IMR-90 (cell line): Measurements from ENCODE around the gene SORL1. TPM values are rescaled to one million over a fixed set of nuclear protein-coding genes. Genes with fewer than 3 reads are reported as not detected.

Experiments used
- ATAC-seq: fragments of 200-7000 bp; cut with Tn5 transposase; 2 replicates; pipeline ENCODE4 v1.9.1; 2020; ENCODE audit warnings: low read depth, mild to moderate bottlenecking, moderate library complexity
- BruUV-seq: library from RNA; stranded (reverse); fragments of 400-500 nt; replicated peaks from 2 replicates; lab custom pipeline; 2021; lab: Mats Ljungman, UMichigan
- CTCF ChIA-PET: fragments of 300-600 bp; formaldehyde crosslinking; extraction: SDS; loops from one replicate; lab custom pipeline; 2021; ENCODE audit warnings: antibody characterized with exemption; lab: Yijun Ruan, JAX
- POLR2A ChIA-PET: fragments of 300-600 bp; sonication (Branson Sonifier 250); formaldehyde crosslinking; loops from one replicate; lab custom pipeline; 2022; ENCODE audit warnings: antibody characterized with exemption; ENCODE audit not compliant: unreplicated experiment; lab: Charles Lee
- DNase-seq: peaks from one replicate; pipeline ENCODE4 v3.0.0; 2013
- H2AFZ ChIP-seq: replicated peaks from 2 replicates; pipeline ENCODE3; 2013; ENCODE audit warnings: low read length, mild to moderate bottlenecking; ENCODE audit not compliant: poor library complexity
- H2AK5ac ChIP-seq: 2 replicates; pipeline ENCODE4 v1.6.1; 2013; ENCODE audit warnings: low read depth, low read length, inconsistent platforms
- H2AK9ac ChIP-seq: replicated peaks from 2 replicates; pipeline ENCODE3; 2013; ENCODE audit warnings: mild to moderate bottlenecking, low read depth, low read length, moderate library complexity; ENCODE audit not compliant: poor library complexity
- H2BK120ac ChIP-seq: 2 replicates; pipeline ENCODE4 v1.6.1; 2013; ENCODE audit warnings: low read depth, low read length, inconsistent platforms
- H2BK15ac ChIP-seq: 3 replicates; pipeline ENCODE4 v1.6.1; 2013; ENCODE audit warnings: low read depth, low read length, inconsistent platforms
- H2BK20ac ChIP-seq: 2 replicates; pipeline ENCODE4 v1.6.1; 2013; ENCODE audit warnings: low read depth, mild to moderate bottlenecking, inconsistent platforms, low read length, moderate library complexity
- H2BK5ac ChIP-seq: 2 replicates; pipeline ENCODE4 v1.6.1; 2013; ENCODE audit warnings: mild to moderate bottlenecking, low read depth, low read length, inconsistent platforms; ENCODE audit not compliant: poor library complexity, severe bottlenecking
- H3K14ac ChIP-seq: replicated peaks from 2 replicates; pipeline ENCODE4 v1.6.1; 2013; ENCODE audit warnings: low read depth, low read length, inconsistent platforms
- H3K18ac ChIP-seq: 2 replicates; pipeline ENCODE4 v1.6.1; 2013; ENCODE audit warnings: low read depth, low read length, control low read depth
- H3K23ac ChIP-seq: 2 replicates; pipeline ENCODE4 v1.6.1; 2013; ENCODE audit warnings: low read depth, low read length, inconsistent platforms
- H3K27ac ChIP-seq: 2 replicates; pipeline ENCODE4 v1.5.1; 2013; ENCODE audit warnings: mild to moderate bottlenecking, control low read depth, low read length; ENCODE audit not compliant: insufficient read depth
- H3K27me3 ChIP-seq: 2 replicates; pipeline ENCODE4 v1.6.1; 2013; ENCODE audit warnings: low read length; ENCODE audit not compliant: control insufficient read depth, insufficient read depth
- H3K36me3 ChIP-seq: 2 replicates; pipeline ENCODE4 v1.6.1; 2013; ENCODE audit warnings: low read length, mixed read lengths; ENCODE audit not compliant: control insufficient read depth, insufficient read depth
- H3K4ac ChIP-seq: 2 replicates; pipeline ENCODE4 v1.6.1; 2013; ENCODE audit warnings: low read depth, low read length, inconsistent platforms
- H3K4me1 ChIP-seq: 2 replicates; pipeline ENCODE4 v1.6.1; 2013; ENCODE audit warnings: low read length, mixed read lengths; ENCODE audit not compliant: control insufficient read depth, insufficient read depth
- H3K4me2 ChIP-seq: 2 replicates; pipeline ENCODE4 v1.6.1; 2013; ENCODE audit warnings: low read depth, mild to moderate bottlenecking, control low read depth, low read length, moderate library complexity
- H3K4me3 ChIP-seq: 2 replicates; pipeline ENCODE4 v1.5.1; 2013; ENCODE audit warnings: low read depth, mild to moderate bottlenecking, control low read depth, low read length, moderate library complexity; ENCODE audit not compliant: insufficient read depth
- H3K56ac ChIP-seq: 2 replicates; pipeline ENCODE4 v1.6.1; 2013; ENCODE audit warnings: low read length, inconsistent platforms; ENCODE audit not compliant: insufficient read depth; ENCODE audit errors: extremely low read depth
- H3K79me1 ChIP-seq, 2 experiments: 2 replicates each; pipeline ENCODE4 v1.6.1; 2013; ENCODE audit warnings: low read length in 2 of 2, inconsistent platforms in 1 of 2, low read depth in 1 of 2
- H3K9ac ChIP-seq: 2 replicates; pipeline ENCODE4 v1.6.1; 2013; ENCODE audit warnings: low read depth, low read length, control low read depth
- H3K9me1 ChIP-seq: 2 replicates; pipeline ENCODE4 v1.6.1; 2013; ENCODE audit warnings: low read length, inconsistent platforms; ENCODE audit not compliant: insufficient read depth
- H3K9me3 ChIP-seq: 2 replicates; pipeline ENCODE4 v1.6.1; 2013; ENCODE audit warnings: low read length; ENCODE audit not compliant: control insufficient read depth, insufficient read depth
- H4K20me1 ChIP-seq: 2 replicates; pipeline ENCODE4 v1.6.1; 2013; ENCODE audit warnings: low read length, inconsistent platforms; ENCODE audit not compliant: insufficient read depth
- H4K5ac ChIP-seq: 2 replicates; pipeline ENCODE4 v1.6.1; 2013; ENCODE audit warnings: mild to moderate bottlenecking, low read depth, low read length, control low read depth
- H4K8ac ChIP-seq, 2 experiments: 2 replicates each; pipeline ENCODE4 v1.6.1; 2013; ENCODE audit warnings: low read depth in 2 of 2, low read length in 2 of 2, control low read depth in 1 of 2, inconsistent platforms in 1 of 2
- H4K91ac ChIP-seq: 2 replicates; pipeline ENCODE4 v1.6.1; 2013; ENCODE audit warnings: low read depth, low read length, inconsistent platforms; ENCODE audit not compliant: insufficient read depth
- BHLHE40 ChIP-seq: fragments of 150-350 bp; IDR thresholded peaks from 2 replicates; pipeline ENCODE4 v1.6.1; 2016; ENCODE audit warnings: mild to moderate bottlenecking, low read depth, low read length
- FOS ChIP-seq: fragments of 150-350 bp; IDR thresholded peaks from 2 replicates; pipeline ENCODE4 v1.6.1; 2016; ENCODE audit warnings: low read depth, low read length
- MAFK ChIP-seq: IDR thresholded peaks from 2 replicates; pipeline ENCODE4 v1.6.1; 2012; ENCODE audit warnings: low read depth, low read length, improper control_type of control experiment
- NFE2L2 ChIP-seq: fragments of 150-350 bp; IDR thresholded peaks from 2 replicates; pipeline ENCODE4 v1.6.1; 2016; ENCODE audit warnings: low read depth, mild to moderate bottlenecking, low read length
- RAD21 ChIP-seq: IDR thresholded peaks from 2 replicates; pipeline ENCODE4 v1.6.1; 2012; ENCODE audit warnings: low read length, improper control_type of control experiment
- USF2 ChIP-seq: fragments of 150-350 bp; IDR thresholded peaks from 2 replicates; pipeline ENCODE4 v1.6.1; 2017; ENCODE audit warnings: mild to moderate bottlenecking, antibody characterized with exemption, low read length, low read depth
- WGBS, 2 experiments: methylation state at CpG; one replicate each; pipeline versions ENCODE4 v1.1.5 to v1.1.7; 2013; ENCODE audit warnings: missing lambda C conversion rate in 2 of 2; ENCODE audit not compliant: insufficient read length in 1 of 2; ENCODE audit errors: extremely low coverage in 2 of 2; 5-methylcytosine and 5-hydroxymethylcytosine counted together
- dilution Hi-C: fragments of 300-500 bp; cut with HindIII; formaldehyde crosslinking; loops from one replicate; pipeline ENCODE4 v1.14.3; 2018; ENCODE audit warnings: low sequenced_read_pairs; ENCODE audit not compliant: unreplicated experiment
- in situ Hi-C: fragments of 300-500 bp; cut with MboI; formaldehyde crosslinking; loops from 3 replicates; pipeline ENCODE4 v1.14.3; 2019; ENCODE audit warnings: low sequenced_read_pairs, inconsistent platforms, mixed read lengths
- intact Hi-C: fragments of 100-400 bp; cut with micrococcal nuclease; formaldehyde crosslinking; loops from 2 replicates; pipeline ENCODE4 v1.10.0; 2022
- polyA plus RNA-seq, 3 experiments: library from polyadenylated mRNA; depleted of rRNA; stranded (reverse); fragments of >200 nt; gene quantifications; 2 replicates each; pipeline ENCODE4 v1.2.3, GENCODE V29; 2012; ENCODE audit warnings: low replicate concordance in 1 of 3
- total RNA-seq: library from RNA; depleted of rRNA; stranded (reverse); fragments of >200 nt; gene quantifications from 2 replicates; pipeline ENCODE4 v1.2.3, GENCODE V29; 2012

The SORL1 gene
- total and polyA plus RNA-seq, 2 of the 4 experiments (the other 2 are of a cell fraction), result 1.0 to 2.0 TPM

- no peak overlapping the region for H3K4me3 ChIP-seq
- no peak for ATAC-seq
- no peak overlapping the region for H2AK5ac ChIP-seq
- H3K14ac ChIP-seq, result no peak overlapping the region
- no peak overlapping the region for H2BK15ac ChIP-seq
- in situ Hi-C loops (no loop called here), dilution Hi-C loops (no loop called here), intact Hi-C loops (no loop called here)
- H3K9me1 ChIP-seq, result no peaks in the 10 kb centered on the region
- no peak overlapping the region for H3K27ac ChIP-seq
- no peaks in the 10 kb centered on the region for H3K79me1 ChIP-seq
- DNase-seq, result no peak
- no peak overlapping the region for H3K18ac ChIP-seq
- peaks cover 1% of the 10 kb centered on the region; the same call in 1 of the 2 replicates for H3K4me1 ChIP-seq
- H2AK9ac ChIP-seq, result no peak overlapping the region
- no peak overlapping the region for H3K4me2 ChIP-seq
- H3K9ac ChIP-seq, result no peak overlapping the region
- no peaks in the 10 kb centered on the region for H4K20me1 ChIP-seq
- H2BK5ac ChIP-seq, result no peak overlapping the region
- H3K4ac ChIP-seq, result no peak overlapping the region
- H4K91ac ChIP-seq, result no peak overlapping the region
- no peak overlapping the region for H3K56ac ChIP-seq
- 80% methylated on average over 1 of the region's 2 CpGs; no CpG with 5 or more reads in 1 of the 2 experiments for WGBS, 2 experiments
- no peaks in the 10 kb centered on the region for H3K27me3 ChIP-seq
- no peaks in the 10 kb centered on the region for H3K9me3 ChIP-seq
- no TSS peak for BruUV-seq
- no peak overlapping the region for H2BK20ac ChIP-seq
- POLR2A ChIA-PET, result no interaction called here
- H3K36me3 ChIP-seq, result no peaks in the 10 kb centered on the region
- no peak overlapping the region for H4K5ac ChIP-seq
- TF ChIP-seq RAD21 (no peak), USF2 (no peak), NFE2L2 (no peak), FOS (no peak), BHLHE40 (no peak), MAFK (no peak)
- no peak overlapping the region for H4K8ac ChIP-seq
- no peak overlapping the region for H2AFZ ChIP-seq
- H2BK120ac ChIP-seq, result no peak overlapping the region
- H3K23ac ChIP-seq, result no peak overlapping the region
- CTCF ChIA-PET, result no interaction called here
Observed at GRCh38 chr11:121515335-121515671, 63.2 kb downstream of the SORL1 start.
